ENCODE data around the gene URM1.
A peak's percentile ranks its signal among the peaks of the same experiment; 100 is the strongest.

Gene URM1

DNA sequence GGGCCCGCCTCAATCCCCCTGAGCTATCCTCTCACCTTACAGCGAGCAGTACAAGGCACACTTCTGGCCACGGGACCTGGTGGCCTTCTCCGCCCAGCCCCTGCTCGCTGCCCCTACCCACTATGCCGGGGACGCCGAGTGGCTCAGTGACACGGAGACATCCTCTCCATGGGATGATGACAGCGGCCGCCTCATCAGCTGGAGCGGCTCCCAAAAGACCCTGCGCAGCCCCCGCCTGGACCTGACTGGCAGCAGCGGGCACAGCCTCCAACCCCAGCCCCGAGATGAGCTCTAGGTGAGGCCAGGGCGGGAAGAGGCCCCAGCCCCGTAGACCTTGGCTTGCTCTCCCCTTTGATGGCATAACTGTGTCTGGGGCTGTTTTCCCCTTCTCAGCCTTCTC is 64.4 kb downstream of the URM1 start:
- DNase-seq: no peak

DNA sequence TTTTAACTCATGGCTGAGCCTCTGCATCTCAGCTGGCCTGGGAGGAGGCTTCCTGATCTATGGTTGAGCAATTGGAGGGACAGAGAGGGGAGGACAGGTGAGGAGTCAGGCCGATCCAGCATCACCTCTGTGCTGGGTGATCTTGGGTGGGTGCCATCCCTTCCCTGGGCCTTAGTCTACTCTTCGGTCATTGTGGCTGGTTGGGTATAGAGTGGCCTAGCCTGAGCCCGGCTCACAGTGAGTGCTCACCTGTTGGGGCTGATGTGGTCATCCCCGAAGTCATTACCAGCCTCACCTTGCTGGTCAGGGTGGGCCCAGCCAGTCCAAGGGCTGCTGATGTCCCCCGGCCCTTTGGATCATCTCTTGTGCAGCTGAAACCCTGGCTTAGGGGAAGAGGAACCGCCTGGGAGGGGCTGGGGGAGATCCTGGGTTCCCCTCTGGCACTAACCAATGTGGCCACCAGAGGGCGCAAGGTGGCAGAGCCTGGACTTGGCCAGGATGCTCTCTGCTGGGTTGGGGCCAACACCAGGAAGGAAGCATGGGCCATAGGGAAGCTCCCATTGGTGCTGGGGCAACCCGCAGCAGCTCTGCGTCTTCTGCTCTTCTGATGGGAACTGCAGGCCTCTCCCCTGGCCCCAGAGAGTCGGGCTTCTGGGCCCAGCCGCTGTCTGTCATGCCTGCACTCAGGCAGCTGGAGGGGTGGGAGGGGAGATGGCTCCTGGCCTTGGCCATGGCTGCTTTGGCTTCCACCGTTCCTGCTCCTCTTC is 67.4 kb downstream of the URM1 start:
- DNase-seq: peak; percentile 82

- DNase-seq: no peak
These were observed 68.1 kb downstream of the URM1 start for GRCh38 chr9:128439273-128439672.
